Liver (tissue), 9 donors: Measurements from ENCODE around the gene TAF5. TPM values are rescaled to one million over a fixed set of nuclear protein-coding genes. Genes with fewer than 3 reads are reported as not detected.

Experiments
- DNase-seq: peaks from one replicate; pipeline ENCODE4 v3.0.0-alpha.2; 2017; ENCODE audit warnings: low spot score
- H3K27ac ChIP-seq, 2 donors: one replicate each; pipeline ENCODE4 v1.7.0; 2013; ENCODE audit warnings: inconsistent platforms in 2 of 2, low read length in 2 of 2, control low read depth in 1 of 2, low read depth in 1 of 2, mild to moderate bottlenecking in 1 of 2
- H3K27me3 ChIP-seq, 4 donors: one replicate each; pipeline versions ENCODE4 v1.6.1 to v1.7.0; 2013; ENCODE audit warnings: low read length in 3 of 4, inconsistent platforms in 1 of 4, mild to moderate bottlenecking in 1 of 4, moderate library complexity in 1 of 4; ENCODE audit not compliant: control insufficient read depth in 4 of 4, insufficient read depth in 4 of 4
- H3K36me3 ChIP-seq, 4 donors: one replicate each; pipeline versions ENCODE4 v1.6.1 to v1.7.0; 2013; ENCODE audit warnings: low read length in 3 of 4, mild to moderate bottlenecking in 3 of 4, low read depth in 1 of 4, moderate library complexity in 1 of 4; ENCODE audit not compliant: control insufficient read depth in 4 of 4, insufficient read depth in 3 of 4
- H3K4me1 ChIP-seq, 4 donors: one replicate each; pipeline versions ENCODE4 v1.6.1 to v1.7.0; 2013; ENCODE audit warnings: low read length in 3 of 4, mild to moderate bottlenecking in 3 of 4, moderate library complexity in 1 of 4; ENCODE audit not compliant: control insufficient read depth in 4 of 4, insufficient read depth in 4 of 4
- H3K4me3 ChIP-seq, 3 donors: one replicate each; pipeline versions ENCODE4 v1.6.1 to v1.7.0; 2013; ENCODE audit warnings: low read length in 3 of 3, control low read depth in 1 of 3, low read depth in 1 of 3, mild to moderate bottlenecking in 1 of 3
- H3K9ac ChIP-seq, 2 donors: one replicate each; pipeline ENCODE4 v1.7.0; 2013; ENCODE audit warnings: low read length in 2 of 2, mild to moderate bottlenecking in 2 of 2, moderate library complexity in 2 of 2, control low read depth in 1 of 2, low read depth in 1 of 2
- H3K9me3 ChIP-seq, 4 donors: one replicate each; pipeline versions ENCODE4 v1.6.1 to v1.7.0; 2013; ENCODE audit warnings: low read length in 3 of 4; ENCODE audit not compliant: control insufficient read depth in 4 of 4
- ATF3 ChIP-seq: IDR thresholded peaks from 2 replicates; pipeline ENCODE4 v1.6.1; 2016; ENCODE audit warnings: antibody characterized with exemption
- CTCF ChIP-seq: fragments of 150-350 bp; IDR thresholded peaks from 2 replicates; pipeline ENCODE4 v1.5.1; 2017; ENCODE audit warnings: improper control_type of control experiment, low read depth, low read length; ENCODE audit not compliant: missing input control
- EGR1 ChIP-seq, 2 donors: IDR thresholded peaks; 2 replicates each; pipeline ENCODE4 v1.6.1; 2016 to 2018; ENCODE audit warnings: antibody characterized with exemption in 2 of 2, low read depth in 2 of 2
- FOXA1 ChIP-seq: IDR thresholded peaks from 2 replicates; pipeline ENCODE4 v1.6.1; 2016; ENCODE audit warnings: antibody characterized with exemption
- FOXA2 ChIP-seq: IDR thresholded peaks from 2 replicates; pipeline ENCODE4 v1.6.1; 2016; ENCODE audit warnings: antibody characterized with exemption
- GABPA ChIP-seq, 2 donors: IDR thresholded peaks in 1 of 2; conservative IDR thresholded peaks in 1 of 2; 2 replicates each; pipeline ENCODE4 v1.6.1; 2016; ENCODE audit warnings: antibody characterized with exemption in 2 of 2, mild to moderate bottlenecking in 1 of 2, moderate library complexity in 1 of 2
- HNF4A ChIP-seq, 2 donors: conservative IDR thresholded peaks; 2 replicates each; pipeline ENCODE4 v1.6.1; 2016; ENCODE audit warnings: antibody characterized with exemption in 2 of 2, mild to moderate bottlenecking in 2 of 2
- HNF4G ChIP-seq: IDR thresholded peaks from 2 replicates; pipeline ENCODE4 v1.6.1; 2016; ENCODE audit warnings: antibody characterized with exemption
- JUND ChIP-seq, 2 donors: IDR thresholded peaks; 2 replicates each; pipeline ENCODE4 v1.6.1; 2016; ENCODE audit warnings: antibody characterized with exemption in 2 of 2
- NR2F2 ChIP-seq: IDR thresholded peaks from 2 replicates; pipeline ENCODE4 v1.6.1; 2016; ENCODE audit warnings: antibody characterized with exemption
- RAD21 ChIP-seq, 2 donors: IDR thresholded peaks; 2 replicates each; pipeline ENCODE4 v1.6.1; 2016; ENCODE audit warnings: antibody characterized with exemption in 2 of 2, mild to moderate bottlenecking in 2 of 2
- REST ChIP-seq: IDR thresholded peaks from 2 replicates; pipeline ENCODE4 v1.6.1; 2016; ENCODE audit warnings: antibody characterized with exemption, mild to moderate bottlenecking
- RXRA ChIP-seq, 2 donors: IDR thresholded peaks; 2 replicates each; pipeline ENCODE4 v1.6.1; 2017 to 2018; ENCODE audit warnings: antibody characterized with exemption in 2 of 2, mild to moderate bottlenecking in 1 of 2
- SP1 ChIP-seq: IDR thresholded peaks from 2 replicates; pipeline ENCODE4 v1.6.1; 2018; ENCODE audit warnings: antibody characterized with exemption, mild to moderate bottlenecking
- TAF1 ChIP-seq: conservative IDR thresholded peaks from 2 replicates; pipeline ENCODE4 v1.6.1; 2016; ENCODE audit warnings: antibody characterized with exemption, mild to moderate bottlenecking
- YY1 ChIP-seq: IDR thresholded peaks from 2 replicates; pipeline ENCODE4 v1.6.1; 2016; ENCODE audit warnings: antibody characterized with exemption, mild to moderate bottlenecking
- ZBTB33 ChIP-seq: IDR thresholded peaks from 2 replicates; pipeline ENCODE4 v1.6.1; 2016; ENCODE audit warnings: antibody characterized with exemption
- WGBS: extraction: QIAGEN DNeasy Blood & Tissue Kit; methylation state at CpG from one replicate; pipeline ENCODE4 v1.1.7; 2013; 5-methylcytosine and 5-hydroxymethylcytosine counted together
- polyA plus RNA-seq, 2 donors: library from polyadenylated mRNA; stranded (reverse) in 1 of 2; unstranded in 1 of 2; fragments of 200-250 nt in 1 of 2; fragments of >200 nt in 1 of 2; fragmentation: Nextera tagmentation in 1 of 2; extraction: Ambion mirVana in 1 of 2; gene quantifications; one replicate each; pipeline versions ENCODE4 v1.2.1 to v1.2.3, GENCODE V29; 2013 to 2015
- total RNA-seq, 2 donors: library from RNA; depleted of rRNA; stranded (reverse); fragments of >200 nt; gene quantifications; one replicate each; pipeline ENCODE4 v1.2.3, GENCODE V29; 2014
- TF ChIP-seq, protein P1 (sequence below): IDR thresholded peaks from 2 replicates; pipeline ENCODE4 v1.6.1; 2016; ENCODE audit warnings: antibody characterized with exemption
- donor health status: healthy.
- donor health status: healthy.
- donor health status: healthy.
- donor health status: healthy.
- donor health status: healthy.

The TAF5 gene
- 1 to 10 TPM; 3.7 to 5.6 TPM for total RNA-seq
- 1 to 10 TPM in 1 of 2 donors, under 1 TPM in 1; 0.90 to 1.4 TPM for polyA plus RNA-seq

GRCh38 chr10:103367782-103368518 lies at the start of gene TAF5:
Gene TAF5 (plus strand): TSS chr10:103367976. CDS start chr10:103367990, 14 bp downstream.
- under 1% methylated on average over 81 of the region's 81 CpGs for WGBS
- Histone ChIP-seq H3K9ac (peak within 1 kb of the TSS; percentile 84 to 88), H3K36me3 (no peaks in the 10 kb centered on the region), H3K4me3 (peak within 1 kb of the TSS; percentile 91 to 93 (median 92)), H3K27me3 (no peaks in the 10 kb centered on the region), H3K4me1 (peaks cover 4 to 10% (median 6%) of the 10 kb centered on the region in 4 donors), H3K27ac (peak within 1 kb of the TSS; percentile 77 to 88), H3K9me3 (no peaks in the 10 kb centered on the region)
- TF ChIP-seq EGR1 (IDR thresholded peaks at IDR 0.05; ENCODE audit: low read depth in 2 of 2) (peak in 1 of 2 donors; percentile 46), CTCF (no peak), NR2F2 (no peak), ATF3 (no peak), YY1 (peak; percentile 99), HNF4A (conservative IDR thresholded peaks at IDR 0.05) (no peak), REST (peak; percentile 91), SP1 (peak; percentile 61), RXRA (IDR thresholded peaks at IDR 0.05) (peak in 1 of 2 donors; percentile 19), FOXA1 (no peak), RAD21 (IDR thresholded peaks at IDR 0.05) (no peak), FOXA2 (no peak), ZBTB33 (peak; percentile 84), JUND (IDR thresholded peaks at IDR 0.05) (no peak), HNF4G (no peak), TAF1 (peak; percentile 97), GABPA (IDR thresholded peaks at IDR 0.05 in 1 of 2, conservative IDR thresholded peaks at IDR 0.05 in 1 of 2) (peak; percentile 39 to 89)
- TF ChIP-seq, protein P1, sequence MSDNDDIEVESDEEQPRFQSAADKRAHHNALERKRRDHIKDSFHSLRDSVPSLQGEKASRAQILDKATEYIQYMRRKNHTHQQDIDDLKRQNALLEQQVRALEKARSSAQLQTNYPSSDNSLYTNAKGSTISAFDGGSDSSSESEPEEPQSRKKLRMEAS: peak; percentile 71
- peak; percentile 89 for DNase-seq
